MM.1S (cell line): Measurements from ENCODE around the gene MSANTD2.

Source experiments
- EZH2 ChIP-seq: fragments of 300-600 bp; sonication (generic); optimal IDR thresholded peaks from 2 replicates; pipeline ENCODE3; 2017; ENCODE audit warnings: low read depth, mild to moderate bottlenecking, antibody characterized with exemption, low read length, mixed read lengths
- EZH2phosphoT487 ChIP-seq: fragments of 300-600 bp; sonication (generic); IDR thresholded peaks from 2 replicates; pipeline ENCODE4 v1.6.1; 2018; ENCODE audit warnings: antibody characterized with exemption, low read length
- TF ChIP-seq, protein P1 (sequence below): fragments of 300-600 bp; sonication (generic); IDR thresholded peaks from 2 replicates; pipeline ENCODE4 v1.5.1; 2016; ENCODE audit warnings: antibody characterized with exemption, low read length, mixed read lengths

GRCh38 chr11:124753205-124753604, 47.0 kb downstream of the MSANTD2 start:
- no peak for TF ChIP-seq EZH2
- TF ChIP-seq, protein P1, sequence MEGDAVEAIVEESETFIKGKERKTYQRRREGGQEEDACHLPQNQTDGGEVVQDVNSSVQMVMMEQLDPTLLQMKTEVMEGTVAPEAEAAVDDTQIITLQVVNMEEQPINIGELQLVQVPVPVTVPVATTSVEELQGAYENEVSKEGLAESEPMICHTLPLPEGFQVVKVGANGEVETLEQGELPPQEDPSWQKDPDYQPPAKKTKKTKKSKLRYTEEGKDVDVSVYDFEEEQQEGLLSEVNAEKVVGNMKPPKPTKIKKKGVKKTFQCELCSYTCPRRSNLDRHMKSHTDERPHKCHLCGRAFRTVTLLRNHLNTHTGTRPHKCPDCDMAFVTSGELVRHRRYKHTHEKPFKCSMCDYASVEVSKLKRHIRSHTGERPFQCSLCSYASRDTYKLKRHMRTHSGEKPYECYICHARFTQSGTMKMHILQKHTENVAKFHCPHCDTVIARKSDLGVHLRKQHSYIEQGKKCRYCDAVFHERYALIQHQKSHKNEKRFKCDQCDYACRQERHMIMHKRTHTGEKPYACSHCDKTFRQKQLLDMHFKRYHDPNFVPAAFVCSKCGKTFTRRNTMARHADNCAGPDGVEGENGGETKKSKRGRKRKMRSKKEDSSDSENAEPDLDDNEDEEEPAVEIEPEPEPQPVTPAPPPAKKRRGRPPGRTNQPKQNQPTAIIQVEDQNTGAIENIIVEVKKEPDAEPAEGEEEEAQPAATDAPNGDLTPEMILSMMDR, result no peak
- TF ChIP-seq EZH2phosphoT487, result no peak
